GM19468 (cell line): ENCODE results near the gene S100A9.

Experiments
- ATAC-seq: cut with Tn5 transposase; IDR thresholded peaks from one replicate; pipeline ENCODE4 v1.9.1; 2021; ENCODE audit warnings: mild to moderate bottlenecking, moderate library complexity, moderate number of reproducible peaks; ENCODE audit not compliant: unreplicated experiment; ENCODE audit errors: extremely low read depth

Gene S100A9

GRCh38 chr1:153359241-153359640 is 1.6 kb downstream of the S100A9 start:
- no peak for ATAC-seq

GRCh38 chr1:153360190-153360589 is 2.5 kb downstream of the S100A9 start:
- ATAC-seq: no peak

- no peak for ATAC-seq
Observed at GRCh38 chr1:153360592-153361479, 3.2 kb downstream of the S100A9 start.

GRCh38 chr1:153361480-153362109 is 3.9 kb downstream of the S100A9 start:
- no peak for ATAC-seq

- no peak for ATAC-seq
Observed at GRCh38 chr1:153362187-153362775, 4.6 kb downstream of the S100A9 start.

GRCh38 chr1:153363641-153364040 is 6.0 kb downstream of the S100A9 start:
- ATAC-seq: no peak

GRCh38 chr1:153364156-153364555 is 6.5 kb downstream of the S100A9 start:
- no peak for ATAC-seq

- ATAC-seq: no peak
Observed at GRCh38 chr1:153364766-153365666, 7.4 kb downstream of the S100A9 start.

GRCh38 chr1:153365696-153366095 is 8.0 kb downstream of the S100A9 start:
- no peak for ATAC-seq

GRCh38 chr1:153366261-153366660 is 8.6 kb downstream of the S100A9 start:
- ATAC-seq: no peak

- no peak for ATAC-seq
Observed at GRCh38 chr1:153367090-153367489, 9.4 kb downstream of the S100A9 start.

GRCh38 chr1:153368495-153368894 is 10.8 kb downstream of the S100A9 start:
- no peak for ATAC-seq

GRCh38 chr1:153370146-153370545 is 12.5 kb downstream of the S100A9 start:
- no peak for ATAC-seq

- ATAC-seq: no peak
Observed at GRCh38 chr1:153371231-153371630, 13.6 kb downstream of the S100A9 start.

GRCh38 chr1:153372571-153372970 is 14.9 kb downstream of the S100A9 start:
- no peak for ATAC-seq

GRCh38 chr1:153374071-153374470 is 16.4 kb downstream of the S100A9 start:
- ATAC-seq: no peak

- no peak for ATAC-seq
Observed at GRCh38 chr1:153375511-153375910, 17.9 kb downstream of the S100A9 start, which contains the start of gene S100A12. Gene S100A12, minus strand, starts transcription at chr1:153375621. Its CDS starts 1,029 bp downstream, at chr1:153374592.

- ATAC-seq: no peak
Observed at GRCh38 chr1:153379591-153379990, 21.9 kb downstream of the S100A9 start.

GRCh38 chr1:153380711-153381110 is 23.1 kb downstream of the S100A9 start:
- ATAC-seq: no peak

- ATAC-seq: no peak
Observed at GRCh38 chr1:153384958-153385580, 27.4 kb downstream of the S100A9 start.
